Left forelimb (tissue), 1 donor: ENCODE data around the gene UAP1.
A peak's percentile ranks its signal among the peaks of the same experiment; 100 is the strongest.

Source experiments
- DNase-seq: peaks from one replicate; pipeline ENCODE4 v3.0.0-alpha.2; 2018; ENCODE audit warnings: low spot score

Gene UAP1

GRCh38 chr1:162561616-162562469 is at the start of gene UAP1:
TSS of gene UAP1 (plus strand) at chr1:162561722. CDS start at chr1:162566069, 4,347 bp downstream.
- DNase-seq, result peak; percentile 78

DNA sequence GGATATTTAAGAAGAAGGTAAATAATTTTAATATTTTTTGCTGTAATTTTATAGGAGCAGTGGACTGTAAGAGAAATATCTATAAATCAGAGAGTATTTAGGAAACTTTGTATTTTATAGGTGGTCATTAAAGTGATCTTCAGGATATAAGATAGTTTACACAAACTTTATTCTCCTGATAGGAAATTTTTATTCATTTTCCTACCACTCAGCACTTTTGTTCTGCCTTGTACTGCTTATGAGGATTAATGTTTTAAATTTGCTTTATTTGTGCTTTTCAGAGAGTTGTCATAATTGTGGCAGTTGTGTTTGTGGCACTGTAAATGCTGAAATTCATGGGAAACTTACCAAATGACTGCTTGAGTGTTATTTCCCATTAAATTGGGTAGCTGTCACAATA is 34.2 kb upstream of the UAP1 start:
- no peak for DNase-seq

DNA sequence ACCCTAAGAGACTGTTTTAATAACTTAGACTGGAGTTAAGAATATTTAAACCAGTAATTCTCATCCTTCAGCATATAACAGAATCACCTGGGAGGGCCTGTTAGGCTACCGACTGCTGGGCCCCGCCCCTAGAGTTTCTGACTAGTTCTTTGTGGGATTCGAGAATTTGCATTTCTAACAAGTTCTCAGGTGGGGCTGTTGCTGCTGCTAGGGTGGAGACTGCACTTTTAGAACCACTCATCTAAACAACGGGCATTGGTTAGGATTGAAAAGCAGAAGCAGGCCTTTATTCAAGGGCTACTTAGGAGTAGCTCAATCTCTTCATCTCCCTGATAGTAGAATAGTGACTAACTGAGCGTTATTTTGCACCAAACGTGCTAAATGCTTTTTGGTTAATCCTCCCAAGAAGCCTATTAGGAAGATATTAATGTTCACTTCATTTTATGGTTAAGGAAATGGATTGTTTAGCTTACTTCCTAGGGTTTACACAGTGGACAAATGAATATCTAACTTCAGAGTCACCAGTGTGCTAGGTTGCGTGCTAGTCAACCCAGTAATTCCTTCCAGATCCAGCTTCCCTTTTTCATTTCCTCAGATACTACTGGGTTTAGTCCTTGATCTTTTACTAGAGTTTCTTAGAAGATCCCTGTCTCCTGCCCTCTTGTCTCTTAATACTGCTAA is 31.1 kb upstream of the UAP1 start:
- DNase-seq, result no peak

DNA sequence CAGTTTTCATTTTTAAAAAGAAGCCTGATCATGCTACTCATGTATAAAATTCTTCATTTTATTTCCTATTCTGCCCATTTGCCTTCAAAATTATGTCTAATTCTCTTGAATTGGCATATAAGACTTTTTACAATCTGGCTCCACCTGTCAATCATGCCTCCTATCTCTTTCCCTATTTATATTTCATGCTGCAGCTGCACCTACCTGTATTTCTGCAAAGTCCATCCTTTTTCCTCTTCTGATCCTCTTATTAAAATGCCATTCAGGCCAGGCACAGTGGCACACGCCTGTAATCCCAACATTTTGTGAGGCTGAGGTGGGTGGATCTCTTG is 30.6 kb upstream of the UAP1 start:
- DNase-seq, result no peak

GRCh38 chr1:162535501-162535900 is 26.0 kb upstream of the UAP1 start:
- no peak for DNase-seq

- no peak for DNase-seq
Measured at GRCh38 chr1:162536511-162536910, 25.0 kb upstream of the UAP1 start.

GRCh38 chr1:162537216-162537615 is 24.3 kb upstream of the UAP1 start:
- DNase-seq, result no peak

GRCh38 chr1:162538815-162539431 is 22.6 kb upstream of the UAP1 start:
- DNase-seq, result no peak

DNA sequence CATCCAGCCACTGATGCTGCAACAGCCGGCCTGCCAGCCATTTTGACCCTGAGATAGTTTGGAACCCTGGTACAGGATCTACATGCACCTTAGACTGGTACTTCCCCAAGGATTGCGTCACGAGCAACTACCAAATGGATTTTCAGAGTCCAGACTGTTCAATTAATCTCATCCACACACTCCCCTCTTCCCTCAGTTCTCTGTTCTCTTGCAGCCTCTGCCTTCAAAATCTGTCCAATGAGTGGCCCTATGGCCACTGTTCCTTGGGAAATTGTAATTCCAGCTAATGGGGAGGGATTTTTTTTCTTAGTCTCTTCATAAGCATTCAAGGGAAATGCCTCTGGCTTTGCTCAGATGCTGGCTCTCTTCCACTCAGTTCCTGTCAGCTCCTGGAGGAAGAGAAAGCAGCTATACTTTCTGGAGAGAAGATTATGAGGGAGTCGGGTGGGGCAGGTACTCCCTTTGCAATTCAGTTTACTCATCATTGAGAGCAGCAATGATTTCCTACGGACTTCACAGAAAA is 19.8 kb upstream of the UAP1 start:
- DNase-seq, result no peak

DNA sequence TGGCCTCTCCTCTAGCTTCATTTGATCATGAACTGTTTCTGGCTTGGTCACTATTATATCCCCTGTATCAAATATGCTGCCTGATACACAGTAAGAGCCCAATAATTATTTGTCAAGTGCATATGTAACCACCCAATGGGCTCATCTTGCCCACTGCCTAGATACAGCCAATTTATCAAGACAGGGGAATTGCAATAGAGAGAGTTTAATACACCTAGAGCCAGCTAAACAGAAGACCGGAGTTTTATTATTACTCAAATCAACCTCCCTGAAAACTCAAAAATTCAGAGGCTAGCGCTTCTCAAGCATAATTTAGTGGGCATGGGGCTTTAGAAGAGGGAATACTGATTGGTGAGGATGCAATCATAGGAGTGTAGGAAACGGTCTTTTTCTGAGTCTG is 18.3 kb upstream of the UAP1 start:
- DNase-seq, result no peak

DNA sequence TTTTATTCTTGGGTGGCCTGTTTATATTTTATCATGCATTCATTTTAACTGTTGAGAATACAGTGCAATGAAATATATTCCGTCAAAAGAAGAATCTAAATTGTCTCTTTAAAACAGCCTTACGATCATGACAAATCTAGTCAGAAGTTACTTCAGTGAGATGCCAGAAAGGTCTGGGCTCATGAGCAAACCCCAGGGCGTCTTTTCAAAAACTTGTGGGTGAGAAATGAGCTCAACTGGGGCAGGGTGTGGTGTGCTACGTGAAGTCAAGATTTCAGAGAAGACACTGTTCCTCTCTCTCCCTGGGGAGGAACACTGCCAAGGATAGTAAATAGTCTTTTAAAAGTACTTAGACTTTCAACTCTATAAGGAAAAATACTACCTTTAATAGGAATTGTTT is 13.4 kb upstream of the UAP1 start:
- no peak for DNase-seq

DNA sequence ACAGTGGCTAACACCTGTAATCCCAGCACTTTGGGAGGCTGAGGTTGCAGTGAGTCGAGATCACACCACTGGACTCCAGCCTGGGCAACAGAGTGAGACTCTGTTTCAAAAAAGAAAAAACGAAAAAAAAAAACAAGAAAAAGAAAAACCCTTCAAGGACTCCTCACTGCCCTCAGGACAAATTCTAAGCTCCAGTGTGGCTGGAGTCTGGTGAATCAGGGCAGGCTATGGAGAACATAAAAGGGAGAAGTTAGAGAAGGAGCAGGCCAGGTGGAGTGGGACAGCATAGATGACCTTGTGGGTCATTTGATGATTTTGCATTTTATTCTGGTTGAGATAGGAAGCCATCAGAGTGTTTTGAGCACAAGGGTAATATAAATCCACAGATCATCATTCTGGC is 12.5 kb upstream of the UAP1 start:
- DNase-seq, result no peak

- no peak for DNase-seq
Measured at GRCh38 chr1:162550925-162551324, 10.6 kb upstream of the UAP1 start.

- no peak for DNase-seq
Measured at GRCh38 chr1:162551969-162552683, 9.4 kb upstream of the UAP1 start.

GRCh38 chr1:162552684-162553252 is 8.8 kb upstream of the UAP1 start:
- DNase-seq, result no peak

- no peak for DNase-seq
Measured at GRCh38 chr1:162554258-162554657, 7.3 kb upstream of the UAP1 start.

- no peak for DNase-seq
Measured at GRCh38 chr1:162557536-162557935, 4.0 kb upstream of the UAP1 start.

GRCh38 chr1:162560303-162561036 is 1.1 kb upstream of the UAP1 start:
- DNase-seq, result no peak

DNA sequence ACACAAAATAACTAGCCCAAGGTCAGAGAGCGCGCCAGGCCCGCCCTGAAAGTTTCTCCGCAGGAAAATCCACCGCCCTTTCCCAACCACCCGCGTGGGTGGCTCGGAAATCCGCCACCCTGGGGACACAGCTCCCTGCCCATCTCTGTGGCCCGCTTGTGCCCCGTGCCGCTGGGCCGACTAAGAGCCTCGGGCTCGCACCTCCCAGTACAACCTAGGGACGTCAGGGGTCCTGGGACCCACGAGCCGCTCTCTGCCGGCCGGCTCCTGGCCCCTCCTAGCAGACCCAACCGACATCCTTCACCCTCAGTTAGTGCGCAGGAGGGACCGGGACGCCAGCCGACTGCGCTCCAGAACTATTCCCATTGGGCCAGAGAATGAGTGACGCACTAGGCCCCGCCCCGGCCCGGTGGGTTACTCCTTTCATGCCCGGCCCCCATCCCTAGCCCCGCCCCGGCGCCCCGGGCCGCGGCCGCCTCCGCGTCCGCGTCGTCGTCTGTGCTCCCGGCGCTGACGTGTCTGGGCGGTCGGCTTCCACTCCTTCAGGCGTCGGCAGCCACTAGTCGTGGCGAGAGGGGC is 396 bp upstream of the UAP1 start:
- peak; percentile 99 for DNase-seq

GRCh38 chr1:162562470-162562828 is 927 bp downstream of the UAP1 start:
- no peak for DNase-seq

GRCh38 chr1:162564762-162565218 is 3.3 kb downstream of the UAP1 start:
- DNase-seq, result no peak
